NOMO-1 treated with DMSO at 0.1 percent for 48 hours (cell line): ENCODE results near the gene STK17A.
"Not testable (repeated sequence)": the region's sequence is repeated elsewhere in the genome, so short reads cannot be mapped to it uniquely, and the experiment has no call there.

Experiments
- DNase-seq: peaks from one replicate; lab custom pipeline; 2025; ENCODE audit not compliant: unreplicated experiment; lab: John Stamatoyannopoulos, UW

The STK17A gene

GRCh38 chr7:43594020-43594419 is 11.1 kb downstream of the STK17A start:
- no peak for DNase-seq

- DNase-seq = not testable (repeated sequence)
Measured at GRCh38 chr7:43596426-43596825, 13.5 kb downstream of the STK17A start.

- no peak for DNase-seq
Measured at GRCh38 chr7:43600056-43600455, 17.1 kb downstream of the STK17A start.

- no peak for DNase-seq
Measured at GRCh38 chr7:43602256-43602655, 19.3 kb downstream of the STK17A start.

DNA sequence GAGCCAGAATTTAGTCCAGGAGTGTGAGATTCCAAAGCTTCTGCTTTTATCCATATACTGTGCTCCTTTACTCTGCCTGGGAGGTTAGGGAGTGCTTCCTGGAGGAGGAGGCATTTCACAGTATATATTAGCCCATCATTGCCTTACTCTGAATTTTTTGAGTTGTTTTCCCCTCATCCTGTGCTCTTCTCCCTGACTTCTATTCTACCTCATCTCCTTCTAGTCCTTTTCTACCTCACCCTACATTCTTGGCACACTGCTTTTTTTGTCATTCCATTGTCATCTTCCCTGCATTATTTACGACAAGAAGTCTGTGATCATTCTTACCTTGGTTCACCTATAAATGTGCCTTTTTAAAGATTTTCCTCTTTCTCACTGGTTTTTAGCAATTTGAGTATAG is 21.3 kb downstream of the STK17A start:
- no peak for DNase-seq

DNA sequence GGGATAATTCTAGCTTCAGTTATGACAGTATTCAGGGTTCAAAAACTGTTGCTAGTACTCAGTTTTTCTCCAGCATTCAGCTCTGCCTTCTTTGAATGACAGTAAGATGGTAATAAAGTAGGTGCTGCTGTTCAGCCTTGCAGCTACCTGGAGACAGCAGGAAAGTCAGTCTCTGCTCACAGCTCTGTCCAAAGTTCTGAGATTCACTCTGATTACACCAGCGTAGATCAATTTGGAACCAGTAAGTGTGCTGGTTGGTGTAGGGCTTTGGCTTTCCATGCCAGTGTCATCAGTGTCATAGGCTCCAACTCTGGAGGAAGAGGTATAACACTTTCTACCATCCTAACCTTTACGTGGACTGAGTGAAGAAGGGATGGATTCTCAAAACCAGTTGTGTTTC is 26.2 kb downstream of the STK17A start:
- no peak for DNase-seq

DNA sequence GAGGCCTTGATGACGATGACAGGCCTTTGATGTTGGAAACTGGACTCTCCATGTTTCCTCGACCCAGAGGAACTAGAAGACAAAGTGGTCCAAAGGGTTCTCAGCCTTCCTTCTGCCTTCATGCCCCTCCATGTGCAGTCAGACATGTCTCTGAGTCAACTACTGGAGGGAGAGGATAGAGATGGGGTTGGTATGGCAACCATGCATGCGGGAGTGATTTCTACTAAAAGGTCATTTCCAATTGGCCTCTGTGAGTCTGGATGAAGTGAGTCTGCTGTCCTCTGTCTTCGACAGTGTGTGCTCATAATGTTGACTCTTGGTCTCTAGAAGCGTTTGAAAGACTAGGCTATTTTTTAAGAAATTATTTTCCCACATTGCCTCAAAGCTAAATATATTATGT is 29.2 kb downstream of the STK17A start:
- DNase-seq = no peak

DNA sequence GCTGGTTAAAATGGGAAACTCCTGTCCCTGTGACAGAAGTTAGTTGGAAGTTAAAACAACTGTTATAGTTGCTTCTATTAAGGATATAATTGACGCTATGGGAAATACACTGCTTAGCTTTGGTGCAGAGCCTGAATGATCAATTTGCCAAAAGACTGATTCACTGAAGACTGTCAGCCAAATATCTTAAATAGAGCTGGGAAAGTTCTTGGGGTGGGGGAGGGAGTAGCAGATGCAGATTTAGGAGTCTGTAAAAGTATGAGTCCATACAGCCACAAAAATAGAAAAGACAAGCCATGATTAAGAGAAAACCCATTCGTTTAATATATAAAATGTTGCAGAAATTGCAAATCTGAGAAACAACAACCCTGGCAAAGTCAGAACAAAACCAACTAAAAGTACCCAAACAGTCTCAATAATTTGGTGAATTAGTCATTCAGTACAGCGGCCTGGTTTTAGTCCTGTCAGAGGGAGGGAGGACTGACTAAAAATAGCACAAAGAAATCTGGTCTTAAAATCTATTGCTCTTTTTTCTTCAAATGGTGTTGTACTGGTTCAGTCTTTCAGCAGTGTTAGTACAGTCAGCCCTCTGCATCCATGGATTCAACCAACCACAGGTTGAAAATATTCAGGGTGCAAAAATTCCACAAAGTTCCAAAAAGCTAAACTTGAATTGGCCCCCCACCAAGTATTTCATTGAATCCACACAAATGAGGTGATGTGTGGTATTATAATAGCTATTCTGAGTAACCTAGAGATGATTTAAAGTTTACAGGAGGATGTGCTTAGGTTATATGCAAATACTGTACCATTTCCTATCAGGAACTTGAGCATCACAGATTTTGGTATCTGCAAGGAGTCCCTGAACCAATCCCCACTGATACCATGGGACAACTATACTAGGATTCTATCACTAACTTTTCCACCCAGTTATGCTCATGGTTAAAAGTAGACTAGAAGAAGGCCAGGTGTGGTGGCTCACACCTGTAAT is 30.0 kb downstream of the STK17A start:
- no peak for DNase-seq

GRCh38 chr7:43615558-43616145 is 32.7 kb downstream of the STK17A start:
- no peak for DNase-seq

DNA sequence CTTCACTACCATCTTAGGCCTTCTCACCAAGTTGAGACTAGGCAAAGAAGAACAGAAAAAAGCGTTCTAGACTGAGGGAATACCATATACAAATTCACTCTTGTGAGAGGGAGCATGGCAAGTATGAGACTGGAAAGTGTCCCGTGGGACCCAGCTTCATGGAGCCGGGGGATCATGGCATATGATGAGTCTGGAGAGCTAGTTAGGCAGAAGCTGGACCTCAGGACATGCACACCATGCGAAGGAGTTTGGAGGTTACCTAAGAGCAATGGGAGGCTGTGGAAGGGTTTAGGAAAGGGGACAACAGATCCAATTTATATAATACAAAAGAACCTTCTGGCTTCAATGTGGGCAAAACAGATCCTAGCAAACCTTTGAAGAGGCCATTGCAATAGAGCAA is 34.1 kb downstream of the STK17A start:
- DNase-seq = no peak

GRCh38 chr7:43618073-43618472 is 35.2 kb downstream of the STK17A start:
- no peak for DNase-seq

DNA sequence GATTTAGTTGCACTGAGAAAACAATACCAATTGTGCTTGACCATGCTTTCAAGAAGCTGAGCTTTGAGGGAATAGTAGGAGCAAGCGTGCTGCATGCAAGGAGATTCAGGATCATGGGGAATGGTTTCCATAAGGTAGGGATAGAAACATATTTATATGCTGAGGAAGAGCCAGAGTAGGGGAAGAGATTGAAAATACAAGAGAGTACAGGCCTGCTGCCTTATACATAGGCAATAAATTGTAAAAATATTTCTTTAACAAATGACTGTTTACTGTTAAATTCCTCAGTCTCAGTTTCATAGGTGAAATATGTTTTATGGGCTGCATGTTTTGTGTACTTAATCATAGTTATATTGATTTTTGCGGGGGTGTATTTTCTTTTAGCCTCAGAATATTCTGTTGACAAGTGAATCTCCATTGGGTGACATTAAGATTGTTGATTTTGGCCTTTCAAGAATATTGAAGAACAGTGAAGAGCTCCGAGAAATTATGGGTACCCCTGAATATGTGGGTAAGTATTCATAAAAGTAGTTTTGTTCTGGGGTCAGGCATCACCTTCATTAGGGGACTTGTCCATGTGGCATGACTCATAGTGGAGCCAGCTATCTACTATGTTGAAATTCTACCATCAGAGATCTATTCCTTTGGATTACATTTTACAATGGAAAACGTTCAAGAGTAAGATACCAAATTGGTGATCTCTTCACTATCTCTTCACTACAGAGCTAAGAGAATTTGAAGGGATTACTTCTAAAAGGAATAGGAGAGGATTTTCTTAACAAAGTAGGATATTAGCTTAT is 36.5 kb downstream of the STK17A start:
- DNase-seq = no peak

- DNase-seq = no peak
Measured at GRCh38 chr7:43621729-43622448, 39.0 kb downstream of the STK17A start.

DNA sequence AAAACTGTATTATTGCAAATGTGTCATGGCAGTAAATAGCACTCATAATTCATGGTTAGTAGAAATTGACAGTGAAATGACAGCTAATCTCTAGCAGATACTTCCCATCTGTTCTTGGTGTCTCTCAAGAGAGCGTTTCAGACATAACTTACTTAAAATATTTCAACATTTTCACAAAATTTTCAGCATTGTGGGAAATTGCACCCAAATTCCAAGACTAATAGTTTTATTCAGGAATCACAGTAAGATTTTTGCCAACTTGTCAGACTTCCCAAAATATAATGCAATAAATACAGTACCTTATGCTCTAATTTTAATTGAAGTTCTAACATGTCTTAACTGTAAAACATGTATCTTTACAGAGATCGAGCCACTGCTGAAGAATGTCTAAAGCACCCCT is 41.2 kb downstream of the STK17A start:
- DNase-seq = no peak

- DNase-seq = no peak
Measured at GRCh38 chr7:43625453-43625852, 42.5 kb downstream of the STK17A start.

- DNase-seq = no peak
Measured at GRCh38 chr7:43625980-43626379, 43.1 kb downstream of the STK17A start.

DNA sequence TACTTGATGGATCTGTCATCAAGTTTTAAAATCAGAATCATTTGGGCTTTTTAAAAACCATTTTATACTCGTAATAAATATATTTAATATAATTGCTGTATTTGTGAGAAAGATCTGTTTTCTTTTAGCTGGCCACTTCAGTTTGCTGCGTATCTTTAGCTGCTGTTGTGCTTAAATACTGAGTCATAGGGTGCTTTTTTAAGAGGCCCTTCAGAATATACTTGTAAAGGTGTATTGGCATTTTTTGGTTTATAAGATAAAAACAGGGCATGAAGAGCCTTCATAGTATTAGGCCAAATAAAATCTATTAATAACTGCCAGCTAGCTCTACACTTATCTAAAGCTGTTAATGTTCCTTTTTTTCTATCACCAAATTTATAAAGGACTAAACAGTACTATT is 43.8 kb downstream of the STK17A start:
- no peak for DNase-seq

GRCh38 chr7:43627798-43628197 is 44.9 kb downstream of the STK17A start:
- DNase-seq = not testable (repeated sequence)

DNA sequence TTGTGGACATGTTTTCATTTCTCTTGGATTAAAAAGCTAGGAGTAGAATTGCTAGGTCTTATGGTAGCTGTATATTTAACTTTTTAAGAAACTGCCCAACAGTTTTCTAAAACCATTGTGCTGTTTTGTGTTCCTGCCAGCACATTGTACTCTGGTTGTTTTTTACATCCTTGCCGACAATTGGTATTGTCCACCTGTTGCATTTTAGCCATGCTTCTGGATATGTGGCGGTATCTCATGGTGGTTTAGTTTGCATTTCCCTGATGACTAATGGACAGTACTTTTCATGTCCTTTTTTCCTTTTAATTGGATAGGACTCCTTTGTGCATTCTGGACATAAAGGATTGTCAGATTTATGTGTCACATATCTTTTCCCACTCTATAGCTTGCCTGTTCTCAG is 45.5 kb downstream of the STK17A start:
- no peak for DNase-seq

DNA sequence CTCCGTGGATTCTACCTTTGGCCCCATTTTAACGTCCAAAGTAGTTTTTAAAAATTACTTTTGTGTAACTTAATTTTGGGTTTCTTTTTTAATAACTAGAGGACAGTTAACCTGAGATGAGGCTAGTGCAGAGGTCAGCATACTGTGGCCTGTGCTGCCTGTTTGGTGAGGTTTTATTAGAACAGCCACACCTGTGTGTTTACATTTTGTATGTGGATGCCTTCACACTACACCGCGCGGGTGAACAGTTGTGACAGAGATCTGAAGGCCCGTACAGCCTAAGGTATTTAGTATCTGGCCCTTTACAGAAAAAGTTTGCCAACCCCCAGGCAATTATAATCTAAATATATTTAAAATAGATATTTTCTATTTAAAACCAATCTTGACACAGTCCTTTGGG is 46.9 kb downstream of the STK17A start:
- no peak for DNase-seq

- DNase-seq = peak; percentile 24
Measured at GRCh38 chr7:43630482-43630881, 47.6 kb downstream of the STK17A start.
